WTC11 (cell line): ENCODE data around the gene PNPLA8. TPM values are rescaled to one million over a fixed set of nuclear protein-coding genes. Genes with fewer than 3 reads are reported as not detected.

Source experiments
- ATAC-seq: fragments of 200-7000 bp; cut with Tn5 transposase; 2 replicates; pipeline ENCODE4 v1.10.0; 2021; ENCODE audit warnings: mild to moderate bottlenecking, moderate library complexity
- CTCF ChIA-PET: fragments of 300-600 bp; sonication (Branson Sonifier 250); formaldehyde crosslinking; loops from one replicate; lab custom pipeline; 2021; ENCODE audit warnings: antibody characterized with exemption; lab: Charles Lee
- POLR2A ChIA-PET: fragments of 350-600 bp; sonication (Branson Sonifier 250); formaldehyde crosslinking; loops from one replicate; lab custom pipeline; 2021; ENCODE audit warnings: antibody characterized with exemption; lab: Charles Lee
- DNase-seq: peaks from one replicate; pipeline ENCODE4 v3.0.0; 2021; ENCODE audit warnings: low spot score
- H3K27ac Mint-ChIP-seq: 2 replicates; pipeline ENCODE4 v1.8.0; 2021; ENCODE audit warnings: mixed read lengths
- H3K27me3 Mint-ChIP-seq: 2 replicates; pipeline ENCODE4 v1.8.0; 2021; ENCODE audit warnings: low read depth, mild to moderate bottlenecking, moderate library complexity, mixed read lengths
- H3K36me3 Mint-ChIP-seq: 2 replicates; pipeline ENCODE4 v1.8.0; 2021; ENCODE audit warnings: mixed read lengths
- H3K4me1 Mint-ChIP-seq: 2 replicates; pipeline ENCODE4 v1.8.0; 2022; ENCODE audit warnings: mixed read lengths
- H3K4me3 Mint-ChIP-seq: 2 replicates; pipeline ENCODE4 v1.8.0; 2021; ENCODE audit warnings: mild to moderate bottlenecking, moderate library complexity, mixed read lengths
- H3K9me3 Mint-ChIP-seq: 2 replicates; pipeline ENCODE4 v1.8.0; 2021; ENCODE audit warnings: mixed read lengths
- AFF4 ChIP-seq: sonication (generic); formaldehyde crosslinking; IDR thresholded peaks from 2 replicates; pipeline ENCODE4 v1.8.1; 2023; ENCODE audit warnings: mild to moderate bottlenecking, missing genetic modification reagents, borderline replicate concordance
- ATF3 ChIP-seq: sonication (generic); formaldehyde crosslinking; conservative IDR thresholded peaks from 2 replicates; pipeline ENCODE4 v1.8.1; 2022; ENCODE audit warnings: mild to moderate bottlenecking, missing genetic modification reagents
- E2F1 ChIP-seq: sonication (generic); formaldehyde crosslinking; IDR thresholded peaks from 2 replicates; pipeline ENCODE4 v1.8.0; 2022; ENCODE audit warnings: mild to moderate bottlenecking, missing genetic modification reagents
- E2F4 ChIP-seq: sonication (generic); formaldehyde crosslinking; IDR thresholded peaks from 2 replicates; pipeline ENCODE4 v1.8.1; 2022; ENCODE audit warnings: low read depth, mild to moderate bottlenecking, moderate library complexity, missing genetic modification reagents, borderline replicate concordance
- FOXK1 ChIP-seq: sonication (generic); formaldehyde crosslinking; IDR thresholded peaks from 2 replicates; pipeline ENCODE4 v1.8.0; 2022; ENCODE audit warnings: mild to moderate bottlenecking, moderate library complexity, missing genetic modification reagents
- FOXP4 ChIP-seq: sonication (generic); formaldehyde crosslinking; IDR thresholded peaks from 2 replicates; pipeline ENCODE4 v1.8.0; 2022; ENCODE audit warnings: mild to moderate bottlenecking, missing genetic modification reagents
- KAT7 ChIP-seq: sonication (generic); formaldehyde crosslinking; IDR thresholded peaks from 2 replicates; pipeline ENCODE4 v1.8.1; 2023; ENCODE audit warnings: missing genetic modification reagents, mild to moderate bottlenecking, borderline replicate concordance
- MYBL2 ChIP-seq: sonication (generic); formaldehyde crosslinking; IDR thresholded peaks from 2 replicates; pipeline ENCODE4 v1.8.1; 2023; ENCODE audit warnings: mild to moderate bottlenecking, moderate library complexity, missing genetic modification reagents
- NR2C2 ChIP-seq: sonication (generic); formaldehyde crosslinking; IDR thresholded peaks from 2 replicates; pipeline ENCODE4 v1.8.0; 2022; ENCODE audit warnings: mild to moderate bottlenecking, missing genetic modification reagents
- SP1 ChIP-seq: sonication (generic); formaldehyde crosslinking; conservative IDR thresholded peaks from 2 replicates; pipeline ENCODE4 v1.8.1; 2022; ENCODE audit warnings: missing genetic modification reagents
- ZMAT4 ChIP-seq: fragments of 250-450 bp; sonication (Bioruptor Pico); IDR thresholded peaks from 2 replicates; pipeline ENCODE4 v1.9.0; 2021; ENCODE audit warnings: mild to moderate bottlenecking
- ZNF121 ChIP-seq: sonication (generic); formaldehyde crosslinking; IDR thresholded peaks from 2 replicates; pipeline ENCODE4 v1.8.0; 2023; ENCODE audit warnings: missing genetic modification reagents
- ZNF281 ChIP-seq: sonication (generic); formaldehyde crosslinking; IDR thresholded peaks from 2 replicates; pipeline ENCODE4 v1.8.0; 2023; ENCODE audit warnings: mild to moderate bottlenecking, missing genetic modification reagents
- ZNF317 ChIP-seq: sonication (generic); formaldehyde crosslinking; IDR thresholded peaks from 2 replicates; pipeline ENCODE4 v1.8.1; 2023; ENCODE audit warnings: low read depth, mild to moderate bottlenecking, moderate library complexity, missing genetic modification reagents, borderline replicate concordance
- ZNF396 ChIP-seq: fragments of 250-450 bp; sonication (Bioruptor Pico); IDR thresholded peaks from 2 replicates; pipeline ENCODE4 v1.8.0; 2021; ENCODE audit warnings: mild to moderate bottlenecking, moderate library complexity, borderline replicate concordance
- ZSCAN18 ChIP-seq: fragments of 250-450 bp; sonication (Bioruptor Pico); IDR thresholded peaks from 2 replicates; pipeline ENCODE4 v2.1.2; 2022; ENCODE audit warnings: mild to moderate bottlenecking, moderate library complexity
- total RNA-seq: library from RNA; stranded (reverse); gene quantifications from 3 replicates; pipeline ENCODE4 v1.2.3, GENCODE V29; 2021

Gene PNPLA8
- total RNA-seq, 1 experiment from 2014 or later: 12.4 TPM

GRCh38 chr7:108442039-108442568 is 83.8 kb downstream of the PNPLA8 start (continued):
- no peak for TF ChIP-seq ATF3 (CRISPR knock-in tag)

GRCh38 chr7:108441392-108441955 is 84.5 kb downstream of the PNPLA8 start:
- CTCF ChIA-PET: interaction anchor here (0.5 kb wide), 1 partner anchor 335 kb away, joined by 3 read pairs; no protein-coding TSS in a partner anchor
- no peak for DNase-seq
- TF ChIP-seq ZSCAN18 (CRISPR knock-in tag) (no peak), ZNF281 (CRISPR knock-in tag) (no peak), FOXP4 (CRISPR knock-in tag) (no peak), ZMAT4 (CRISPR knock-in tag) (no peak), KAT7 (no peak), SP1 (CRISPR knock-in tag) (no peak), ZNF396 (CRISPR knock-in tag) (no peak), ZNF121 (CRISPR knock-in tag) (no peak), ZNF317 (CRISPR knock-in tag) (no peak), E2F1 (CRISPR knock-in tag) (no peak), E2F4 (CRISPR knock-in tag) (no peak), FOXK1 (CRISPR knock-in tag) (no peak), NR2C2 (CRISPR knock-in tag) (no peak), AFF4 (CRISPR knock-in tag) (no peak), MYBL2 (no peak)
- TF ChIP-seq, all 79 proteins: peak for 0
- POLR2A ChIA-PET: no interaction called here
- Mint-ChIP-seq H3K36me3 (no peaks in the 10 kb centered on the region), H3K9me3 (0 out of 2 replicates have a peak, but pooled peaks cover 4% of the 10 kb centered on the region), H3K27me3 (no peaks in the 10 kb centered on the region), H3K4me3 (no peak overlapping the region), H3K27ac (no peak overlapping the region), H3K4me1 (no peaks in the 10 kb centered on the region)
- no peak for ATAC-seq
